Keratinocyte (primary cell): ENCODE results near the gene ALG2. TPM values are rescaled to one million over a fixed set of nuclear protein-coding genes. Genes with fewer than 3 reads are reported as not detected.
"Not testable (repeated sequence)": the region's sequence is repeated elsewhere in the genome, so short reads cannot be mapped to it uniquely, and the experiment has no call there.

Experiments used
- DNase-seq: peaks from one replicate; pipeline ENCODE4 v3.0.0-alpha.2; 2011; ENCODE audit warnings: low read depth, missing footprints, low spot score
- FAIRE-seq: peaks from 2 replicates; lab custom pipeline; 2011; peaks lifted over from hg19 to GRCh38; lab: Jason Lieb, UNC
- H2AFZ ChIP-seq: 2 replicates; pipeline ENCODE4 v1.6.0; 2012; ENCODE audit warnings: low read length, control low read depth, inconsistent platforms; ENCODE audit not compliant: control insufficient read depth
- H3K27ac ChIP-seq: 2 replicates; pipeline ENCODE4 v1.5.1; 2011; ENCODE audit warnings: low read length; ENCODE audit not compliant: control insufficient read depth, insufficient read depth
- H3K27me3 ChIP-seq: 3 replicates; pipeline ENCODE4 v1.6.0; 2011; ENCODE audit warnings: low read length; ENCODE audit not compliant: control insufficient read depth, insufficient read depth; ENCODE audit errors: extremely low read depth
- H3K36me3 ChIP-seq, 2 experiments: 2 replicates in 1 of 2; 3 replicates in 1 of 2; pipeline ENCODE4 v1.5.1; 2011; ENCODE audit warnings: low read length in 2 of 2, mild to moderate bottlenecking in 1 of 2; ENCODE audit not compliant: control insufficient read depth in 2 of 2, insufficient read depth in 2 of 2; ENCODE audit errors: extremely low read depth in 1 of 2
- H3K4me1 ChIP-seq: 3 replicates; pipeline ENCODE4 v1.5.1; 2011; ENCODE audit warnings: low read length; ENCODE audit not compliant: control insufficient read depth, insufficient read depth; ENCODE audit errors: extremely low read depth
- H3K4me2 ChIP-seq: 3 replicates; pipeline ENCODE4 v1.6.0; 2011; ENCODE audit warnings: low read depth, low read length; ENCODE audit not compliant: control insufficient read depth, insufficient read depth; ENCODE audit errors: extremely low read depth
- H3K4me3 ChIP-seq, 3 experiments: fragments of 200-600 bp in 1 of 3; sonication (generic) in 1 of 3; 2 replicates in 2 of 3; 3 replicates in 1 of 3; pipeline ENCODE4 v1.5.1; 2011 to 2016; ENCODE audit warnings: low read length in 3 of 3, mild to moderate bottlenecking in 3 of 3, control low read depth in 2 of 3, inconsistent platforms in 1 of 3, low read depth in 1 of 3, mixed read lengths in 1 of 3, mixed run types in 1 of 3, moderate library complexity in 1 of 3; ENCODE audit not compliant: control insufficient read depth in 2 of 3, insufficient read depth in 2 of 3; ENCODE audit errors: extremely low read depth in 1 of 3
- H3K79me2 ChIP-seq: 2 replicates; pipeline ENCODE4 v1.6.0; 2012; ENCODE audit warnings: low read length; ENCODE audit not compliant: control insufficient read depth, insufficient read depth
- H3K9ac ChIP-seq: 3 replicates; pipeline ENCODE4 v1.6.0; 2011; ENCODE audit warnings: low read length; ENCODE audit not compliant: control insufficient read depth, insufficient read depth; ENCODE audit errors: extremely low read depth
- H3K9me1 ChIP-seq: 3 replicates; pipeline ENCODE4 v1.6.0; 2011; ENCODE audit warnings: low read length; ENCODE audit not compliant: control insufficient read depth, insufficient read depth; ENCODE audit errors: extremely low read depth
- H3K9me3 ChIP-seq: 2 replicates; pipeline ENCODE4 v1.5.1; 2012; ENCODE audit warnings: low read depth, low read length; ENCODE audit not compliant: control insufficient read depth
- H4K20me1 ChIP-seq: 3 replicates; pipeline ENCODE4 v1.6.0; 2011; ENCODE audit warnings: low read length; ENCODE audit not compliant: control insufficient read depth, insufficient read depth; ENCODE audit errors: extremely low read depth
- CTCF ChIP-seq, 3 experiments: IDR thresholded peaks in 1 of 3; conservative IDR thresholded peaks in 1 of 3; optimal IDR thresholded peaks in 1 of 3; 2 replicates in 2 of 3; 3 replicates in 1 of 3; pipeline versions ENCODE3 to v1.5.1; 2011; ENCODE audit warnings: low read length in 3 of 3, mild to moderate bottlenecking in 3 of 3, moderate library complexity in 2 of 3, control low read depth in 1 of 3, inconsistent platforms in 1 of 3; ENCODE audit not compliant: insufficient read depth in 2 of 3; ENCODE audit errors: extremely low read depth in 1 of 3
- EZH2 ChIP-seq: IDR thresholded peaks from one replicate; pipeline ENCODE4 v1.6.1; 2012; ENCODE audit warnings: inconsistent platforms, mild to moderate bottlenecking, low read length, moderate library complexity
- dilution Hi-C: fragments of 300-500 bp; cut with MboI; formaldehyde crosslinking; loops from one replicate; pipeline ENCODE4 v1.7.0; 2020; ENCODE audit warnings: low sequenced_read_pairs; ENCODE audit not compliant: extremely low pct_ligation_motif_present
- polyA plus RNA-seq, 5 experiments: library from polyadenylated mRNA; depleted of rRNA in 3 of 5; stranded (reverse) in 3 of 5; stranded (forward) in 1 of 5; unstranded in 1 of 5; fragments of >200 nt; gene quantifications; 1 replicate in 1 of 5; 2 replicates in 3 of 5; 3 replicates in 1 of 5; pipeline versions ENCODE4 v1.2.1 to v1.2.3, GENCODE V29; 2011 to 2012; ENCODE audit warnings: missing spikeins in 2 of 5, low read depth in 1 of 5, low replicate concordance in 1 of 5

ALG2 gene
- polyA plus RNA-seq, 1 donor (not counting 4 experiments of a cell fraction or from before 2014, with no cell fraction given) = 57.1 TPM

DNA sequence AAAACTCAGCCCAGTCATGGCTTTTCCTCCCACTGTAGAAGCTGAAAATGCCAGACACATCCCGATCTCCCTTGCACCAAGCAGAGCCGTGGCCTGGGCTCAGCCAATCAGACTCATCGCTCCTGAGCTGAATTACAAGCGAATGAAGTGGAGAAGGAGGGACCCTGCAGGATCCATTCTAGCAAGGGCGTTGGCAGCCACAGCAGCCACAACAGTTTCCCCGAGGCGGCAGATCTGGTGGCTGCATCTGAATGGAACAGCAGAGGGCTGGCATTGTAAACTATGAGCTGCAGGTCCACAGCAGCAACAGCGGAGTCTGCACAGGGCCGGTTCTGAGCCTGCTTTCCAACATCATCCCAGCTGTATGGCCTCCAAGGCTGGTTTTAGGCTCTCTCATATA is 23.8 kb downstream of the ALG2 start:
- H3K4me3 ChIP-seq = no peak overlapping the region
- FAIRE-seq = no peak
- DNase-seq = no peak
- H3K4me2 ChIP-seq = no peak overlapping the region
- H3K9me1 ChIP-seq = peaks cover 1% of the 10 kb centered on the region
- H3K36me3 ChIP-seq = no peaks in the 10 kb centered on the region
- no peak for TF ChIP-seq CTCF (optimal IDR thresholded peaks at IDR 0.05 in 1 of 3, IDR thresholded peaks at IDR 0.05 in 1 of 3, conservative IDR thresholded peaks at IDR 0.05 in 1 of 3; ENCODE audit: extremely low read depth in 1 of 3, insufficient read depth in 2 of 3, low read length in 3 of 3)
- no peak for TF ChIP-seq EZH2
- no peak overlapping the region for H3K9ac ChIP-seq
- no peak overlapping the region for H3K27ac ChIP-seq
- no peaks in the 10 kb centered on the region for H3K79me2 ChIP-seq
- no peak overlapping the region for H2AFZ ChIP-seq
- H3K4me1 ChIP-seq = no peaks in the 10 kb centered on the region
- dilution Hi-C loops = no loop called here
- H3K27me3 ChIP-seq = peaks cover 10% of the 10 kb centered on the region
- no peaks in the 10 kb centered on the region for H4K20me1 ChIP-seq
- H3K9me3 ChIP-seq = no peaks in the 10 kb centered on the region

- no peak overlapping the region for H3K27ac ChIP-seq
- H3K4me2 ChIP-seq = no peak overlapping the region
- TF ChIP-seq EZH2 (no peak), CTCF (optimal IDR thresholded peaks at IDR 0.05 in 1 of 3, IDR thresholded peaks at IDR 0.05 in 1 of 3, conservative IDR thresholded peaks at IDR 0.05 in 1 of 3; ENCODE audit: extremely low read depth in 1 of 3, insufficient read depth in 2 of 3, low read length in 3 of 3) (no peak)
- H4K20me1 ChIP-seq = no peaks in the 10 kb centered on the region
- no peaks in the 10 kb centered on the region for H3K4me1 ChIP-seq
- FAIRE-seq (no peak), DNase-seq (no peak)
- no peaks in the 10 kb centered on the region for H3K9me3 ChIP-seq
- H3K27me3 ChIP-seq = peaks cover 10% of the 10 kb centered on the region
- no peak overlapping the region for H2AFZ ChIP-seq
- H3K9ac ChIP-seq = no peak overlapping the region
- peaks cover 3% of the 10 kb centered on the region for H3K9me1 ChIP-seq
- H3K79me2 ChIP-seq = no peaks in the 10 kb centered on the region
- H3K36me3 ChIP-seq = no peaks in the 10 kb centered on the region
- dilution Hi-C loops = no loop called here
- H3K4me3 ChIP-seq = no peak overlapping the region
Observed at GRCh38 chr9:99197124-99197630, 24.6 kb downstream of the ALG2 start.

DNA sequence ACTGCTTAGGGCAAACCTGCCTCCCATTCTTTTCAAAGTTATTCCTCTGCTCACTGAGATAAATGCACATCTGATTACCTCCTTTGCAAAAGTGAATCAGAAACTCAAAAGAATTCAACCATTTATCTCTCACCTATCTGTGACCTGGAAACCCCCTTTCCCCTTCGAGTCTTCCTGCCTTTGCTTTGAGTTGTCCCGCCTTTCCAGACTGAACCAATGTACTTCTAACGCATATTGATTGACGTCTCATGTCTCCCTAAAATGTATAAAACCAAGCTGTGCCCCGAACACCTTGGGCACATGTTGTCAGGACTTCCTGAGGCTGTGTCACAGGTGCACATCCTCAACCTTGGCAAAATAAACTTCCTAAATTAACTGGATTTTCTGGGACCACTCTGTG is 25.3 kb downstream of the ALG2 start:
- dilution Hi-C loops, FAIRE-seq, H3K36me3 ChIP-seq, DNase-seq, H3K27ac ChIP-seq, H4K20me1 ChIP-seq, H2AFZ ChIP-seq, H3K4me1 ChIP-seq, H3K79me2 ChIP-seq, H3K9me3 ChIP-seq, H3K4me2 ChIP-seq, H3K9me1 ChIP-seq, H3K4me3 ChIP-seq, H3K9ac ChIP-seq: not testable (repeated sequence)
- peaks cover 12% of the 10 kb centered on the region for H3K27me3 ChIP-seq
